CD4-positive, alpha-beta T cell treated with Interleukin-15 for 4 hours (primary cell): Measurements from ENCODE around the gene SLC19A1.

Experiments used
- DNase-seq: peaks from one replicate; pipeline ENCODE4 v3.0.0-alpha.2; 2020; ENCODE audit warnings: low spot score

SLC19A1 gene

GRCh38 chr21:45492765-45493164 is 49.5 kb downstream of the SLC19A1 start:
- DNase-seq, result no peak

GRCh38 chr21:45491623-45492022 is 50.6 kb downstream of the SLC19A1 start:
- DNase-seq, result no peak

DNA sequence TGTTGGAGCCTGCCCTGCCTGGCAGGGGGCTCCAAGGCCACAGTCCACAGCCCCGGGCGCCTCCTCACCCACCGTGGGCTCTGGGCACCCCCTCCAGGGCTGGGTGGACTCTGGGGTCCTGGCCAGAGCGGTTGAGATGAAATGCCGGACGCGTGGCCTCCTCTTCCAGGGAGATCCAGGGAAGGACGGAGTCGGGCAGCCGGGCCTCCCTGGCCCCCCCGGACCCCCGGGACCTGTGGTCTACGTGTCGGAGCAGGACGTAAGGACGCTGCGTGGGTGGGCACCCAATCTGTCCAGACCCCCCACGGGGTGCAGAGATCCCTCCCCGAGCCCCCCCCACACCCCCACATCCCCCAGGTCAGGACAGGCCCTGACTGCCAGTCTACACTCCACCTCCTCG is 51.2 kb downstream of the SLC19A1 start:
- no peak for DNase-seq

GRCh38 chr21:45490049-45490731 is 52.0 kb downstream of the SLC19A1 start:
- no peak for DNase-seq

- DNase-seq, result no peak
Observed at GRCh38 chr21:45489722-45489982, 52.6 kb downstream of the SLC19A1 start.

GRCh38 chr21:45488931-45489721 is 53.1 kb downstream of the SLC19A1 start:
- DNase-seq, result no peak

DNA sequence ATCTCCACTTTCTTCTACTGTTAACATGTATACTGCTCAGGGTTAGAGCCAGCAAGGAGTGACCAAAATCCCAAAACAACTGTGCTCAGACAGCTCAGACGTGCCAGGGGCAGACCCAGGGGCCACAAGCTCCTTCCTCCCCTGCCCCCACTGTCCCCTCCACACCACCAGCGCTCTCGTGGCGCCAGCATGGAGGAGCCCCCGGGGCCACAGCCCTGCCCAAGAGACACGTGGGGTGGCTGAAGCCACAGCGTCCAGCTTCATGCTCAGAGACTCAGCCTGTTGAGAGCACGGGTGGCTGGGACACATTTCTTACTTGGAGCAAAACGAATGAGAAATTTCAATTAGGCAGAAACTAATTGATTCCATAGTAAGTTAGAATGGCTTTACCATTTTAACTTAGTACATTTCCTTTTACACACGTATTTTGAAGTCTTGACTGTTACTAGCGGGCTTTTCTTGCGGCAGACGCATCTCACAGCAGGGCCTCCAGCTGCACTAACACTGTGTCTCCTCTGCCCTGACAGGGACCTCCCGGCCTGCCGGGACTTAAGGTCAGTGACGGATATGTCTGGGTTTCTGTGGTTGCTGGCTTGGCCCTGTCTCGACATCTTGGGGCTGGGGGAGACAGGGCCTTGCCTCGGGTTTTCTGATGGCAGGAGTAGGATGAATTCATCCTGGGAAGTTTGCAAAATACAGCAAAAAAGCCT is 54.2 kb downstream of the SLC19A1 start:
- DNase-seq, result no peak

DNA sequence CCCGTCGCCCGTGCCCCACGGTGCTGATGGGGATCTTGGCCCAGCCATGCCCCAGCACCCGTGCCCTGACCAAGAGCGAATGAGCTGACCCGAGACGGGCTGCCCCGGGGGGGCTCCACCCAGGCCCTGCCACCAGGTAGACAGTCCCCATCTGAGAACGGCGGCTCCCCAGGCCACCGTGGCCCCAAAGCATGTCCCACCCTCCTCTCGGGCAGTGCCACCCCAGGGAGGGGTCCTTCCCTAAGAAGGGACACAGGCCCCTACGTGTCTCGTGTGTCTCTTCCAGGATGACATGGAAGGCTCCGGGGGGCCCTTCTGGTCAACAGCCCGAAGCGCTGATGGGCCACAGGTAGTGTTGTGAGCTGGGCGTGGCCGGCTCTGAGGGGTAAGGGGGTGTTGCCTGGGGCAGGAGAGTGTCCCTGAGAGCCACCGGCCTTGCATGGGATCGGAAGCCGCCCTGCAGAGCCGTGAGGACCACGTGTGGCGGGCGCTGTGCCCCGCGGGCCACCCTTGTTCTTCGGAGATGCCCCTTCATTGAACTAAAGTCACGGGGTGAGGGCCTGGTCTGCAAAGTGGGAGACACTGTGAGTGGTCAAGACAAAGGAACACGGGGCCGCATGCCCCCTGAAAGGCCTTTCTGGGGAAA is 55.0 kb downstream of the SLC19A1 start:
- no peak for DNase-seq

DNA sequence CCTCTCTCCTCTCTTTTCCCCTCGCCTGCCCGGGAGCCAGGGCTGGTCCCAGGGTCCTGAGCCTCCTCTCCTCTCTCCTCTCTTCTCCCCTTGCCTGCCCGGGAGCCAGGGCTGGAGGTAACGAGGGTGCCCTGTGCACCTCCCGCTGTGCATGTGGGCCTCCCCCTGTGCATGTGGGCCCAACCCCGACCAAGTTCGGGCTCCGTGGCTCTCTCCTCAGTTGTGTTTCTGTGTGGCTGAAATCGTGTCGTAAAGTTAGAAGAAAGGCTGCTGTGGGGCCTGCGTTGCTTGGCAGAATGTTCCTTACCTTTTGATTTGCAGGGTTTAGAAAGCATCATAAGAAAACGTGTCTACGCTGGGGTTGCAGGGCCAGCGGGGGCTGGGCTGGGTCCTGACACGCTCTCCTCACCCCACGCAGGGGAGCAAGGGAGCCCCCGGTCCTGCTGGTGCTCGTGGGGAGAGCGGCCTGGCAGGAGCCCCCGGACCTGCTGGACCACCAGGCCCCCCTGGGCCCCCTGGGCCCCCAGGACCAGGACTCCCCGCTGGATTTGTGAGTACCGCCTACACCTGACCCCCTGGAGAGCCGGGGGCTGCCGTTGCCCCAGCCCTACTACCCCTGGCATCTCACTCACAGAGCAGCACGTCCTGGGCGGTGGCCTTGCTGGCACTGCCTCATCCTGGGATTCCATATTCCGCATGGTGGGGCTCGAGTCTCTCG is 55.6 kb downstream of the SLC19A1 start:
- DNase-seq, result no peak

GRCh38 chr21:45485686-45486442 is 56.4 kb downstream of the SLC19A1 start:
- no peak for DNase-seq

DNA sequence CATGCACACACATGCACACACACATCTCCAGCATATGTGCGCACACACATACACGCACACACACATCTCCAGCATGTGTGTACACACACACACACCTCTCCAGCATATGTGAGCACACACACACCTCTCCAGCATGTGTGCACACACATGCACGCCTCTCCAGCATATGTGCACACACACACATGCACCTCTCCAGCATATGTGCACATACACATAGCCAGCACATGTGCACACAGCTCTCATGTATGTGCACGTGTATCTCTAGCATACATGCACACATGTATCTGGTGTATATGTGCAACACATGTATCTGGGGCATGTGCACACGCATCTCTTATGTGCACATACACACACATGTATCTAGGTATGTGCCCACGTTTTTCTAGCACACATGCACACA is 57.9 kb downstream of the SLC19A1 start:
- no peak for DNase-seq

- DNase-seq, result peak; percentile 35
Observed at GRCh38 chr21:45482899-45483821, 59.1 kb downstream of the SLC19A1 start.

DNA sequence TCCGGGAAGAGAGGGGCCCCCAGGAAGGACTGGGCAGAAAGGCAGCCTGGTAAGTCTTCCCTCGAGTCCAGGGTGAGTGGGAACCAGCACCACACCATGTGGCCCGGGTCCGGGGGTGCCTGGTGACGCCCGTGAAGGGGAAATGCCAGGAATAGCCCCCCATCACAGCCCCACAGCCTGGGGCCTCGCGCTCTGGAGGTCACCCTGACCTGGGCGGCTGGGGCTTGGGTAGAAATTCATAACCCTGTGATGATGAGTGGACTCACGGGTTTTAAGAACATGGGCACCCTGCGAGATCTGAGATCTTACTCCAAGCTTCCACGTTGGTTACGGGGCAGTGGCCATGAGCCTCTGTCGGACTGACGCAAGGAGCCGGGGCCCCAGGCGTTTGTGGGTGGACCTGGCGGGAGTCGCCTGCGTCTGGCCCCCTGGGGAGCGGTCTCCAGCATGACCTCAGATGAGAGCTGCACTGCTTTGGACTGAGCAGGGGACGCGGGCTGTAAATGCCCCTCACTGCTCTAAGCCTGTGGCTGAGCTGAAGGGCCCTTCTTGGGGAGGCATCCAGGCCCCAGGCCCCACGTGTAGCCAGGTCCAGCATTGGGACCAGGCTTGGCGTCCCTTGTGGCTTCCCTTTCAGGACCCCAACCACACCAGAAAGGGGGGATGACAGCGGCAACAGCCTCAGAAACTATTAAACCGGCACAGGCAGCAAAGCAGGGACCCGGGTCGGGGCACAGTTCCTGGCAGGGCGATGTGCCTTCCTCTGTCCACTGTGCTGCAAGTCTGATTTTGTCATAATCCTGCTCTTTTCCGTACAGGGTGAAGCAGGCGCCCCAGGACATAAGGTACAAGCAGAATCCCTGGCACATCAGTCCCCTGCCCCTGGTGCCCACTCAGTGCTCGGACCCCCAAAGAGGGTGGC is 60.0 kb downstream of the SLC19A1 start:
- no peak for DNase-seq

- no peak for DNase-seq
Observed at GRCh38 chr21:45481566-45481965, 60.7 kb downstream of the SLC19A1 start.

- DNase-seq, result no peak
Observed at GRCh38 chr21:45480701-45481500, 61.3 kb downstream of the SLC19A1 start.

DNA sequence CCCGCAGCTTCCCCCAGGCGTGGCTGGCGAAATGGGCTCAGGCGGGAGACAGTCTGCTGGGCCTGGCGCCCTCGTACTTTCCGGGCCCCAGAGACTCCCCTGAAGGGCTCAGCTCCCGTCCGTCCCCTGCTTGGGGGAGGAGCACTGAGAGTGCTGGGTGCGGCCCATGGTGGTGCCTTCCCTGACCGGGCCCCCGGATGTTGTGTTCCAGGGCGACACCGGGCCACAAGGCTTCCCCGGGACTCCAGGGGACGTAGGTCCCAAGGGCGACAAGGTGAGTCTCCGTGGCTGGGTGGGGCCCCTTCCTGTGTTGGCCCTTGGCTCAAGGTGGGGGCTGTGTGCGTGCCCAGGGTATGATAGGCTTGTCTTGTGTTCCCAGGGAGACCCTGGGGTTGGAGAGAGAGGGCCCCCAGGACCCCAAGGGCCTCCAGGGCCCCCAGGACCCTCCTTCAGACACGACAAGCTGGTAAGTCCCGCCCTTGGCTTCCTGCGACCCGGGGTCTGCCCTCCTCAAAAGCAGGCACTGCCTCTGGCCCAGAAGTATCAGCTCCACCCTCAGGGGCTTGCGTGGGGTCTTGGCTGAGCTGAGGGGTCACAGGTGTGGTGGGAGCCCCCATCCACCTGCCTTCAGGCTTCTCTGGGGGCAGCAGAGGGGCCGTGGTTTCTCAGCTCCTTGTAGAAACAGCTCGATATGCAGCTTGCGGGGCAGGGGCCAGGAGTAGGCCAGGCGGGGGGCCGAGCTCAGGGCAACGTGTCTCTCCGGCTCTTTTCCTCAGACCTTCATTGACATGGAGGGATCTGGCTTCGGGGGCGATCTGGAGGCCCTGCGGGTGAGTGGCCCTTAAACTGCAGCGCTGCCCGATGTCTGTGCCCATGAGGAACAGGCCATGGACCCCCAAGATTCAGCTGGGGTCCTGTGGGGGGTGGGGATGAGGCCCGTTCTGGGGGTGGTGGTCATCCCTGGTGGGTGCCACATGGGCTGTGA is 62.3 kb downstream of the SLC19A1 start:
- no peak for DNase-seq
